ENCODE data around the gene TMED10. TPM values are rescaled to one million over a fixed set of nuclear protein-coding genes. Genes with fewer than 3 reads are reported as not detected.

Gene TMED10
- total and polyA plus RNA-seq, 4 experiments from 2014 or later: 202 to 425 (median 278) TPM

GRCh38 chr14:75174066-75174465, 2.3 kb downstream of the TMED10 start:
- no peaks in the 10 kb centered on the region for H3K27me3 ChIP-seq (ENCODE audit: insufficient read depth, low read length)
- no peaks in the 10 kb centered on the region for H3K36me3 ChIP-seq (ENCODE audit: insufficient read depth, low read length)
- Mint-ChIP-seq H3K27me3 (no peaks in the 10 kb centered on the region), H3K4me1 (peaks cover 40 to 79% (median 60%) of the 10 kb centered on the region in 4 donors), H3K4me3 (peak overlapping the region in 7 of 8 donors; percentile 50 to 89 (median 75)), H3K9me3 (no peaks in the 10 kb centered on the region), H3K36me3 (peaks cover 12 to 17% of the 10 kb centered on the region in 2 donors), H3K27ac (peak overlapping the region; percentile 79 to 99 (median 98))
- ChIA-PET CTCF (ENCODE audit: partially characterized antibody) (interaction anchor here (0.6 to 1.8 kb wide), 5 partner anchors 42 to 127 kb away, joined by 3 to 4 read pairs (median 4); no protein-coding TSS in a partner anchor), POLR2A (ENCODE audit: partially characterized antibody) (interaction anchor here (1.7 to 4.0 kb wide), 2 partner anchors 17 to 84 kb away, joined by 4 to 29 read pairs; no protein-coding TSS in a partner anchor)
- H3K27ac ChIP-seq (ENCODE audit: low read depth, low read length): peak overlapping the region; percentile 99
- H3K4me3 ChIP-seq (ENCODE audit: low read length in 2 of 2): no peak overlapping the region
- peaks cover 49% of the 10 kb centered on the region for H3K4me1 ChIP-seq (ENCODE audit: insufficient read depth, low read length)
- no peak for DNase-seq
- H3K9me3 ChIP-seq (ENCODE audit: control insufficient read depth in 1 of 2, low read length in 2 of 2): no peaks in the 10 kb centered on the region
- intact Hi-C loops (cut with micrococcal nuclease): no loop called here

- H3K4me3 Mint-ChIP-seq: peak overlapping the region in 3 of 8 donors; percentile 44 to 59 (median 49)
- H3K36me3 ChIP-seq (ENCODE audit: insufficient read depth, low read length): no peaks in the 10 kb centered on the region
- intact Hi-C loops (cut with micrococcal nuclease): no loop called here
- CTCF ChIA-PET (ENCODE audit: partially characterized antibody): interaction anchor here (0.6 kb wide), 1 partner anchor 847 kb away, joined by 3 read pairs; no protein-coding TSS in a partner anchor
- POLR2A ChIA-PET (ENCODE audit: partially characterized antibody): no interaction called here
- H3K4me1 Mint-ChIP-seq: peaks cover 55 to 95% (median 77%) of the 10 kb centered on the region in 4 donors
- H3K27me3 Mint-ChIP-seq: no peaks in the 10 kb centered on the region
- no peak overlapping the region for H3K4me3 ChIP-seq (ENCODE audit: low read length in 2 of 2)
- no peaks in the 10 kb centered on the region for H3K9me3 Mint-ChIP-seq
- no peaks in the 10 kb centered on the region for H3K27me3 ChIP-seq (ENCODE audit: insufficient read depth, low read length)
- H3K27ac Mint-ChIP-seq: peak overlapping the region in 1 of 7 donors; percentile 54
- no peak overlapping the region for H3K27ac ChIP-seq (ENCODE audit: low read depth, low read length)
- peaks cover 82% of the 10 kb centered on the region for H3K4me1 ChIP-seq (ENCODE audit: insufficient read depth, low read length)
- no peak for DNase-seq
- peaks cover 8 to 12% of the 10 kb centered on the region in 2 donors for H3K36me3 Mint-ChIP-seq
- H3K9me3 ChIP-seq (ENCODE audit: control insufficient read depth in 1 of 2, low read length in 2 of 2): no peaks in the 10 kb centered on the region
These were observed 5.6 kb downstream of the TMED10 start for GRCh38 chr14:75170772-75171171.

GRCh38 chr14:75168586-75169335, 7.7 kb downstream of the TMED10 start:
- no peaks in the 10 kb centered on the region for H3K27me3 ChIP-seq (ENCODE audit: insufficient read depth, low read length)
- intact Hi-C loops (cut with micrococcal nuclease): no loop called here
- DNase-seq: no peak
- no peak overlapping the region for H3K4me3 ChIP-seq (ENCODE audit: low read length in 2 of 2)
- H3K27ac ChIP-seq (ENCODE audit: low read depth, low read length): no peak overlapping the region
- Mint-ChIP-seq H3K36me3 (peaks cover 6 to 7% of the 10 kb centered on the region in 2 donors), H3K4me1 (peaks cover 47 to 85% (median 67%) of the 10 kb centered on the region in 4 donors), H3K27me3 (no peaks in the 10 kb centered on the region), H3K4me3 (peak overlapping the region in 1 of 8 donors; percentile 69), H3K27ac (peak overlapping the region in 4 of 7 donors; percentile 6 to 74 (median 10)), H3K9me3 (no peaks in the 10 kb centered on the region)
- ChIA-PET CTCF (ENCODE audit: partially characterized antibody) (interaction anchor here (2.0 kb wide), 1 partner anchor 126 kb away, joined by 4 read pairs; no protein-coding TSS in a partner anchor), POLR2A (ENCODE audit: partially characterized antibody) (no interaction called here)
- peaks cover 74% of the 10 kb centered on the region for H3K4me1 ChIP-seq (ENCODE audit: insufficient read depth, low read length)
- H3K36me3 ChIP-seq (ENCODE audit: insufficient read depth, low read length): no peaks in the 10 kb centered on the region
- no peaks in the 10 kb centered on the region for H3K9me3 ChIP-seq (ENCODE audit: control insufficient read depth in 1 of 2, low read length in 2 of 2)

- intact Hi-C loops (cut with micrococcal nuclease): no loop called here
- H3K4me3 ChIP-seq (ENCODE audit: low read length in 2 of 2): no peak overlapping the region
These were observed 9.1 kb downstream of the TMED10 start for GRCh38 chr14:75167325-75167724.

GRCh38 chr14:75165586-75166391, 10.6 kb downstream of the TMED10 start:
- Histone ChIP-seq H3K27ac (ENCODE audit: low read depth, low read length) (no peak overlapping the region), H3K4me1 (ENCODE audit: insufficient read depth, low read length) (peaks cover 68% of the 10 kb centered on the region), H3K36me3 (ENCODE audit: insufficient read depth, low read length) (no peaks in the 10 kb centered on the region), H3K4me3 (ENCODE audit: low read length in 2 of 2) (no peak overlapping the region), H3K27me3 (ENCODE audit: insufficient read depth, low read length) (no peaks in the 10 kb centered on the region), H3K9me3 (ENCODE audit: control insufficient read depth in 1 of 2, low read length in 2 of 2) (no peaks in the 10 kb centered on the region)
- H3K27me3 Mint-ChIP-seq: no peaks in the 10 kb centered on the region
- POLR2A ChIA-PET (ENCODE audit: partially characterized antibody): interaction anchor here (1.9 kb wide), 1 partner anchor 10 kb away, joined by 5 read pairs; no protein-coding TSS in a partner anchor
- peak overlapping the region in 2 of 7 donors; percentile 42 to 46 for H3K27ac Mint-ChIP-seq
- CTCF ChIA-PET (ENCODE audit: partially characterized antibody): no interaction called here
- H3K4me1 Mint-ChIP-seq: peaks cover 51 to 79% (median 67%) of the 10 kb centered on the region in 4 donors
- H3K36me3 Mint-ChIP-seq: peaks cover under 1 to 10% of the 10 kb centered on the region in 2 donors
- intact Hi-C loops (cut with micrococcal nuclease): no loop called here
- DNase-seq: no peak
- no peaks in the 10 kb centered on the region for H3K9me3 Mint-ChIP-seq
- no peak overlapping the region for H3K4me3 Mint-ChIP-seq

More at GRCh38 chr14:75167325-75167724, 9.1 kb downstream of the TMED10 start:
- H3K27me3 ChIP-seq (ENCODE audit: insufficient read depth, low read length): no peaks in the 10 kb centered on the region
- H3K27ac ChIP-seq (ENCODE audit: low read depth, low read length): no peak overlapping the region
- ChIA-PET CTCF (ENCODE audit: partially characterized antibody) (interaction anchor here (0.7 to 2.0 kb wide), 2 partner anchors 128 to 131 kb away, joined by 3 to 4 read pairs; no protein-coding TSS in a partner anchor), POLR2A (ENCODE audit: partially characterized antibody) (interaction anchor here (1.0 to 1.9 kb wide), 2 partner anchors 8 to 9 kb away, joined by 4 to 5 read pairs; no protein-coding TSS in a partner anchor)
- no peaks in the 10 kb centered on the region for H3K9me3 ChIP-seq (ENCODE audit: control insufficient read depth in 1 of 2, low read length in 2 of 2)
- no peaks in the 10 kb centered on the region for H3K36me3 ChIP-seq (ENCODE audit: insufficient read depth, low read length)
- H3K27me3 Mint-ChIP-seq: no peaks in the 10 kb centered on the region
- no peaks in the 10 kb centered on the region for H3K9me3 Mint-ChIP-seq
- no peak overlapping the region for H3K27ac Mint-ChIP-seq
- peaks cover 66% of the 10 kb centered on the region for H3K4me1 ChIP-seq (ENCODE audit: insufficient read depth, low read length)
- no peak for DNase-seq
- no peak overlapping the region for H3K4me3 Mint-ChIP-seq
- H3K36me3 Mint-ChIP-seq: peaks cover 6 to 7% of the 10 kb centered on the region in 2 donors
- peaks cover 47 to 79% (median 64%) of the 10 kb centered on the region in 4 donors for H3K4me1 Mint-ChIP-seq

- H3K27me3 Mint-ChIP-seq: no peaks in the 10 kb centered on the region
- no peak overlapping the region for H3K4me3 Mint-ChIP-seq
- peak overlapping the region in 4 of 7 donors; percentile 10 to 60 (median 34) for H3K27ac Mint-ChIP-seq
- DNase-seq: no peak
- intact Hi-C loops (cut with micrococcal nuclease): no loop called here
- ChIA-PET CTCF (ENCODE audit: partially characterized antibody) (interaction anchor here (1.6 to 1.8 kb wide), 2 partner anchors 22 to 34 kb away, joined by 3 to 8 read pairs; no protein-coding TSS in a partner anchor), POLR2A (ENCODE audit: partially characterized antibody) (interaction anchor here (1.4 kb wide), 1 partner anchor 11 kb away, joined by 5 read pairs; no protein-coding TSS in a partner anchor)
- Histone ChIP-seq H3K4me1 (ENCODE audit: insufficient read depth, low read length) (peaks cover 76% of the 10 kb centered on the region), H3K27me3 (ENCODE audit: insufficient read depth, low read length) (no peaks in the 10 kb centered on the region), H3K27ac (ENCODE audit: low read depth, low read length) (no peak overlapping the region), H3K9me3 (ENCODE audit: control insufficient read depth in 1 of 2, low read length in 2 of 2) (no peaks in the 10 kb centered on the region), H3K36me3 (ENCODE audit: insufficient read depth, low read length) (no peaks in the 10 kb centered on the region), H3K4me3 (ENCODE audit: low read length in 2 of 2) (no peak overlapping the region)
- no peaks in the 10 kb centered on the region for H3K9me3 Mint-ChIP-seq
- peaks cover 51 to 79% (median 68%) of the 10 kb centered on the region in 4 donors for H3K4me1 Mint-ChIP-seq
- H3K36me3 Mint-ChIP-seq: peaks cover 0 to 10% of the 10 kb centered on the region in 2 donors
These were observed 11.6 kb downstream of the TMED10 start for GRCh38 chr14:75164809-75165208.
